ENCODE results near the gene DLK1. TPM values are rescaled to one million over a fixed set of nuclear protein-coding genes. Genes with fewer than 3 reads are reported as not detected.

The DLK1 gene
- polyA plus RNA-seq (2011; rRNA removed) = 0.13 TPM in 1 of 2 replicates, not detected in the other
- 0.04 and 0.10 TPM in 2 replicates for polyA plus RNA-seq (2012; cell fraction: cytosol; rRNA removed)
- 0.08 TPM in 1 of 2 replicates, not detected in the other for polyA plus RNA-seq (2012; cell fraction: nucleus; rRNA removed)
- 0.06 to 0.08 TPM in 2 of 3 replicates, not detected in the other for polyA plus RNA-seq (2017; fragmentation: RNase III; extraction: RNeasy Plus Mini Kit Qiagen cat#74134 plus additional on column Dnase treatment)
- not detected in 2 replicates for polyA minus RNA-seq (2011; rRNA and poly(A)+ RNA removed)

- H3K4me3 ChIP-seq = no peak within 1 kb of the TSS
- H3K27ac ChIP-seq = no peak within 1 kb of the TSS
- DNase-seq (ENCODE audit: low read depth in 1 of 2, low spot score in 1 of 2) (peak in 1 of 2 experiments; percentile 19), ATAC-seq (no peak), FAIRE-seq (no peak)
- H3K9me3 ChIP-seq = no peaks in the 10 kb centered on the region
- H3K4me2 ChIP-seq = peak within 1 kb of the TSS; percentile 60
- H3K4me1 ChIP-seq = no peaks in the 10 kb centered on the region
- 46% methylated on average over 15 of the region's 77 CpGs for WGBS (ENCODE audit: missing lambda C conversion rate)
- ChIA-PET CTCF (no interaction called here), POLR2A (no interaction called here)
- TF ChIP-seq EP300 (IDR thresholded peaks at IDR 0.05) (no peak), RARB (CRISPR knock-in tag; IDR thresholded peaks at IDR 0.05) (no peak)
Measured at GRCh38 chr14:100726550-100727085, at the start of gene DLK1. DLK1 (plus strand) TSS chr14:100726892; CDS start chr14:100727069, 177 bp downstream.

GRCh38 chr14:100677152-100677551, 49.5 kb upstream of the DLK1 start:
- FAIRE-seq = no peak
- H3K4me3 ChIP-seq = no peak overlapping the region
- WGBS (ENCODE audit: missing lambda C conversion rate) = 88% methylated on average over 10 of the region's 10 CpGs
- ChIA-PET POLR2A (no interaction called here), CTCF (interaction anchor here (1.3 to 2.6 kb wide), 5 partner anchors 12 to 292 kb away, joined by 5 to 11 read pairs (median 6); no protein-coding TSS in a partner anchor)
- no peak for DNase-seq (ENCODE audit: low read depth in 1 of 2, low spot score in 1 of 2)
- no peak for ATAC-seq
- no peak overlapping the region for H3K4me2 ChIP-seq
- TF ChIP-seq EP300 (IDR thresholded peaks at IDR 0.05) (no peak), FOXS1 (CRISPR knock-in tag; IDR thresholded peaks at IDR 0.05) (no peak), RCOR1 (IDR thresholded peaks at IDR 0.05; ENCODE audit: low read depth, low read length) (no peak), EHMT2 (IDR thresholded peaks at IDR 0.05; ENCODE audit: low read depth) (no peak), ESRRA (IDR thresholded peaks at IDR 0.05; ENCODE audit: borderline replicate concordance, low read length) (no peak), USF2 (IDR thresholded peaks at IDR 0.05) (no peak), PBX3 (IDR thresholded peaks at IDR 0.05) (no peak), MAFK (IDR thresholded peaks at IDR 0.05; ENCODE audit: partially characterized antibody) (no peak), ZNF302 (CRISPR knock-in tag; IDR thresholded peaks at IDR 0.05) (no peak), JUN (IDR thresholded peaks at IDR 0.05) (no peak), RAD21 (conservative IDR thresholded peaks at IDR 0.05 in 1 of 2, IDR thresholded peaks at IDR 0.05 in 1 of 2) (no peak)
- peak overlapping the region in 1 of 2 experiments; percentile 20; a peak in 1 of 6 replicates for H3K27ac ChIP-seq
- H3K4me1 ChIP-seq = peaks cover 7% of the 10 kb centered on the region; the same call in 1 of the 3 replicates
- no peaks in the 10 kb centered on the region for H3K9me3 ChIP-seq

- Histone ChIP-seq H3K9me3 (no peaks in the 10 kb centered on the region), H3K27ac (peak overlapping the region in 1 of 2 experiments; percentile 20; a peak in 1 of 6 replicates), H3K4me3 (no peak overlapping the region), H3K4me2 (no peak overlapping the region), H3K4me1 (peaks cover 7% of the 10 kb centered on the region; the same call in 1 of the 3 replicates)
- TF ChIP-seq MYC (IDR thresholded peaks at IDR 0.05; ENCODE audit: borderline replicate concordance, low read length) = no peak
- no peak for TF ChIP-seq ZSCAN20 (CRISPR knock-in tag; IDR thresholded peaks at IDR 0.05)
- no peak for TF ChIP-seq EP300 (IDR thresholded peaks at IDR 0.05)
- no peak for TF ChIP-seq HOXB5 (CRISPR knock-in tag; IDR thresholded peaks at IDR 0.05)
- TF ChIP-seq RCOR1 (IDR thresholded peaks at IDR 0.05; ENCODE audit: low read depth, low read length) = no peak
- TF ChIP-seq PBX3 (IDR thresholded peaks at IDR 0.05) = no peak
- no peak for TF ChIP-seq CHD4 (IDR thresholded peaks at IDR 0.05; ENCODE audit: borderline replicate concordance)
- ChIA-PET POLR2A (no interaction called here), CTCF (interaction anchor here (1.1 to 2.6 kb wide), 5 partner anchors 12 to 293 kb away, joined by 3 to 6 read pairs (median 5); no protein-coding TSS in a partner anchor)
- FAIRE-seq = no peak
- ATAC-seq = no peak
- 84% methylated on average over 19 of the region's 29 CpGs for WGBS (ENCODE audit: missing lambda C conversion rate)
- no peak for DNase-seq (ENCODE audit: low read depth in 1 of 2, low spot score in 1 of 2)
Measured at GRCh38 chr14:100677554-100678468, 48.9 kb upstream of the DLK1 start.

Measured in A549 (cell line).